HG02642 (cell line): ENCODE measurements around the gene MAPK12.

Source experiments
- ATAC-seq: cut with Tn5 transposase; IDR thresholded peaks from one replicate; pipeline ENCODE4 v1.9.1; 2021; ENCODE audit warnings: mild to moderate bottlenecking; ENCODE audit not compliant: unreplicated experiment, poor library complexity

MAPK12 gene

GRCh38 chr22:50269970-50270665, 8.6 kb upstream of the MAPK12 start, which contains the start of gene MAPK11:
TSS of gene MAPK11 (minus strand) at chr22:50270380. CDS start at chr22:50270292, 88 bp downstream.
- ATAC-seq = peak; percentile 42

- no peak for ATAC-seq
Observed at GRCh38 chr22:50269573-50269969, 8.1 kb upstream of the MAPK12 start.

- ATAC-seq = no peak
Observed at GRCh38 chr22:50268655-50269113, 7.2 kb upstream of the MAPK12 start.

- ATAC-seq = no peak
Observed at GRCh38 chr22:50267591-50268390, 6.3 kb upstream of the MAPK12 start.

GRCh38 chr22:50266994-50267393, 5.5 kb upstream of the MAPK12 start:
- ATAC-seq = no peak

- no peak for ATAC-seq
Observed at GRCh38 chr22:50264946-50265669, 3.6 kb upstream of the MAPK12 start.

GRCh38 chr22:50264104-50264745, 2.7 kb upstream of the MAPK12 start:
- ATAC-seq = no peak

GRCh38 chr22:50262973-50263617, 1.6 kb upstream of the MAPK12 start:
- ATAC-seq = no peak

GRCh38 chr22:50262460-50262911, 1.0 kb upstream of the MAPK12 start:
- no peak for ATAC-seq

GRCh38 chr22:50260801-50261614, 475 bp downstream of the MAPK12 start:
- ATAC-seq = no peak

GRCh38 chr22:50260434-50260800, 1.1 kb downstream of the MAPK12 start:
- no peak for ATAC-seq

GRCh38 chr22:50259302-50259701, 2.2 kb downstream of the MAPK12 start:
- ATAC-seq = no peak

- ATAC-seq = no peak
Observed at GRCh38 chr22:50258361-50259292, 2.9 kb downstream of the MAPK12 start.

- ATAC-seq = no peak
Observed at GRCh38 chr22:50257451-50258360, 3.8 kb downstream of the MAPK12 start.

- no peak for ATAC-seq
Observed at GRCh38 chr22:50257041-50257440, 4.4 kb downstream of the MAPK12 start.

GRCh38 chr22:50256258-50256862, 5.1 kb downstream of the MAPK12 start:
- no peak for ATAC-seq

GRCh38 chr22:50255607-50256006, 5.9 kb downstream of the MAPK12 start:
- no peak for ATAC-seq
